HG02623 (cell line): ENCODE data around the gene ELMO1.
A peak's percentile ranks its signal among the peaks of the same experiment; 100 is the strongest.

Source experiments
- ATAC-seq: cut with Tn5 transposase; IDR thresholded peaks from one replicate; pipeline ENCODE4 v1.9.1; 2021; ENCODE audit warnings: moderate library complexity; ENCODE audit not compliant: unreplicated experiment

ELMO1 gene

DNA sequence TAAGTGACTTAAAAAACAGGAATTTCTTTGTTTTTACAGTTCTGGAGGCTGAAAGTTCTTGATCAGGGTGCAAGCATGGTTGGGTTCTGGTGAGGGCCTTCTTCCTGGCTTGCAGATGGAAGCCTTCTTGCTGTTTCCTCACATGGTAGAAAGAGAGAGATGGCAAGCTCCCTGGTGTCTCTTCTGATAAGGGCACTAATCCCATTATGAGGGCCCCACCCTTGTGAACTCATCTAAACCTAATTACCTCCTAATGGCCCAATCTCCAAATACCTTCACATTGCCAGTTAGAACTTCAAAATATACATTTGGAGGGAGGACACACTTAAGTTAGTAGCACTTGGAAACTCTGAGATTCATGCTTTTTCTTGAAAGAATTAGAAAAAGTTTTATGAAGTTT is 410.0 kb downstream of the ELMO1 start:
- ATAC-seq = no peak

- ATAC-seq = no peak
These were observed 411.4 kb downstream of the ELMO1 start for GRCh38 chr7:37037286-37037685.

DNA sequence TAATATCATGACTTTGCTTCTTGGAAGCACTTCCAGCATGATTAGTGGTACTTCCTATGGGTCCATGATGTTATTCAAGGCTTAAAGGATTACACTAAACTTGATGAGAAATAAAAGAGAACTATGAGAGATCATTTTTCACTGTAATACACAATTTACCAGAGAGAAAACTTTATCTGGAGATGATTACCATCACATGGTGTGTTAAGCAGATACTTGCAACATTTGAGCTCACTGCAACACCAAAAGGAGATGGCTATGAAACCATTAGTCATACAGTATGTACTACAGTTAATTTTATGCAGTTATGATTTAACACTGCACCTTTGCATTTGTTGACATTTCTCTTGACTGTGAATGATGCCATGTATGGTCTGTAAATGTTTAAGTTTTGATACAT is 413.0 kb downstream of the ELMO1 start:
- no peak for ATAC-seq

- ATAC-seq = no peak
These were observed 415.5 kb downstream of the ELMO1 start for GRCh38 chr7:37033141-37033540.

DNA sequence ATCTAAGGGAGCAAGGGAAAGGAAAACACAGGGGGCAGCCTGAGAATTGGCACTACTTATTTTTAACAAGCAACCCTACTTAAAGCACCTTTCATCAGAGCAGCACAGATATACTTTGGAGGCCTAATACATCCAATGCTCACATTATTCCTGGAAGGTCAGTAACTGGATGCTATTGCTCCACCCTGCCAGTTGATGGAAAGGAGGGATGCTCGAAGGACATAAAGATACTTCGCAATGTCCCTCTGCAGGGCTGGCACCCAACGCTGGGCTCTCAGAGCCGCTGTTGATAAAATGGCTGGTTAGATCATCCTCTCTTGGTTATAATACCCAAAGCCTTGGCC is 416.4 kb downstream of the ELMO1 start:
- no peak for ATAC-seq

DNA sequence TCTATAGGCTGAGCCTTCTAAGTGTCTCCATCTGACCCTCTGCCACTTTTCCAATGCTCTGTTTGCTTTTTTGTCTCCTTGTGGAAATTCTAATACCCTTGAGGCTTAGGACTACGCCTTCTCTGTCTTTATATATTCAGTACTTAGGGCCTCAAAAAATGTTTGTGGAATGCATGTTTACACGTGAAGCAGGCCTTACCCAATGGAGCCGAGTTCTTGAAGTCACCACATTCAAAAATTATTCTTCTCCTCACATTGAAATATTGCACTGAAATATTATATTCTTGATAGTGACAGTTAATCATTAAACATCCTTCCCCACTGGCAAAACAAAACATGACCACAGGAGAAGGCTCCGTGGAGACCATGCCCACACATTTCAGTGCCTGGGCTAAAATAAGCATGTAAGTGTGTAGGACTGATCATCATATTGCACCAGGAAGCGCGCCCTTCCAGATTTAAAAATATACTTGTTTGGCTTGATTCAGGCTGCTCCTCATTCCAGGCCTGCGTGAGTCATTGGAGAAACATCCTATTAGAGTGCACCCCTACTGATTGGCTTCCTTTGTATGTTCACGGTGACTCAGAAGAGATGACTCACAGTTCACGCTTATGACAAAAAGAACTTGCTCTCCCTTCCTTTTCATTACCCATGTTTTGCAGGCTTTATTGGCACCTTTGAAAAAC is 416.9 kb downstream of the ELMO1 start:
- no peak for ATAC-seq

DNA sequence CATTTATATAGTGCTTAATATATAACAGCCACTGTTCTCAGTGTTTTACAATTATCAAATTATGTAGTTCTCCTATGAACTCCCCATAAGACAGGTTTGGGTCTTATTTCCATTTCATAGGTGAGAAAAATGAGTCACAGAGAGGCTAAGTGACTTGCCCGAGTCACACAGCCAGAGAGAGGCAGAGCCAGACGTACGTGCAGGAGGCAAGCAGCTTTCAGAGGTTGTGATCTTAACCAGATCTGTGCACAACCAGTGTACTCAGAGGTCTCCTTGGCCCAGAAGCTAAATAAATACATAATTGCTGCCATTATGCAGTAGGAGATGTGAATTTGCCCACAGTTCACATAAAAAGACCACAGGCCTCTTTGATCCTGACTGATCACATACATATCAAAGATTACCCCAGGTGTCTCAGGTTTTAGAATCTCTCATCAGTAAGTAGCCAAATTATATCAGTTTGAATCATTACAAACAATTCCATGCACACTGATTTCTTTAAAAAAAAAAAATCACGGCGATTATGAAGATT is 419.7 kb downstream of the ELMO1 start:
- ATAC-seq = no peak

GRCh38 chr7:37027557-37028341 is 420.9 kb downstream of the ELMO1 start:
- ATAC-seq = no peak

- no peak for ATAC-seq
These were observed 421.6 kb downstream of the ELMO1 start for GRCh38 chr7:37027104-37027503.

DNA sequence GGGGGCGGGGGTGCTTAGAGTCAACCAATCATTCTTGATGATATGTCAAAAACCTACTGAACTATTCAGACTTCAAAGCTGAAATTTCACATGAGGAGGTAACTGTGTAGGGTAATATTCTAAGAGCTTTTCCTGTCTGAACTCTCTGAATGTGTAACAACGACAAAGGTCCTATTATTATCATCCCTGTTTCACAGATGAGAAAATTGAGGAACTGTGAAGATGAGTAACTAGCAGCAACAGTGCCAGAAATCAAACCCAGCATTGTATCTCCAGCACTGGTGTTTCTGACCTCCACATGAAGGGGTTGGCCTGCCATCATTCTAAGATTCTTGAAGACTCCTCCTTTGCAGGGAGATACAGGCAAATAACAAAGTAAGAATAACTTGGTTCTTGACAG is 429.7 kb downstream of the ELMO1 start:
- ATAC-seq = peak; percentile 58

GRCh38 chr7:37016064-37016878 is 432.4 kb downstream of the ELMO1 start:
- no peak for ATAC-seq

- no peak for ATAC-seq
These were observed 433.2 kb downstream of the ELMO1 start for GRCh38 chr7:37015353-37016034.

GRCh38 chr7:37013771-37014170 is 434.9 kb downstream of the ELMO1 start:
- ATAC-seq = no peak

DNA sequence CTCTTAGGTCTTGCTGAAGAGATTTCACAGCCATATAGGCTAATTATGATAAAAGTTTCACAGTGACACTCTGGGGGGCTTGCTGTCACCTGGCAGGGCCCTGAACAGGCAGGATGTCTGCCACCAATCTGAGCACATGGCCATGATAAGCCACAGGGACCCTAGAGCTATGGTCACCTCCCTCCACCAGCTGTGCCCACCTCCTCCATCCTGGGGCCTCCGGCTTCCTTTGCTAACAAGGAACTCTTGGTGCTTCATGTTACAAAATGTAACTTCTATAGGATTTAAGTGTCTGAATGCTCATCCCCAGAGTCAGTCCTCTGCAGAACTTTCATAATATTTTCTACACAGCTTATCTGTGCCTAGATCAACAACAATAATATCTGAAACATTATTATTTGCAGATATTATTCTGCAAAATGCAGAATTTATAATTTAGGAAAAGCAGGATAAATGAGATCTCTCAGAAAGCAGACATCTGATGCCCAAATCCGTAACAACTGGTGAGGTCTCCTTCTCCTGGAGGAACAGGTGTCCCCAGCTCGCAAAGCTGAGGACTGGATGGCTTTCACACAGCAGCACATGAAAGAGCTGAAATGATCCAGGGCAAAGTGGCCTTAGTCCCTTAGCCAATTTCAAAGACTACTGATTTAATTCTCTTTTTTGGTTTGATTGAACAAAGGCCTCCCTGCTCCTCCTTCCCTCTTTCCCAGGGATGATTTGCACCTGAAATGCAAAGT is 437.3 kb downstream of the ELMO1 start:
- no peak for ATAC-seq

DNA sequence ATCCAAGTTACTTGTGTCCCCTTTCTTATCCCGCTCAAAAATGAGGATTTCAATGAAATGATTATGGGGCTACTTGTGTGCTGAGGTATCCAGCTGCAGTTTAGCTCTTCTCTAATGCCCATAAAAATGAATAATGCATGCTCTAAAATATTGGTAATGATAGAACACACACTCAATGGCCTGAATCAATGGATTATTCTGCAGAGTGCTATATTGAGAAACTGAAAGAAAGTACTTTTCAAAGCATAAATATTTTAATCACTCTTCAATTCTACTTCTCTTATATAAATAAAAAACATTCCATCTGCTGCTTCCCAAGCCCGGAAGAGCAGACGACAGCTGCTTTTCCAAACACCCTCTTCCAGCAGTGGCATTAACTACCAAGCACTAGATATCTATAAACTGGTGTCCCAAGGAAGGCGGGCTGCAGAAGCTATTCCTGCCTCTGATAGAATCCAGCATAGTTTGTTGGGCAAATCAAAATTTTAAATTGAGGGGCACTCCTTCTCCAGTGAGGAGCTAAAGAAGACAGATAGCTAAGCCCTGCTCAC is 439.5 kb downstream of the ELMO1 start:
- ATAC-seq = no peak

DNA sequence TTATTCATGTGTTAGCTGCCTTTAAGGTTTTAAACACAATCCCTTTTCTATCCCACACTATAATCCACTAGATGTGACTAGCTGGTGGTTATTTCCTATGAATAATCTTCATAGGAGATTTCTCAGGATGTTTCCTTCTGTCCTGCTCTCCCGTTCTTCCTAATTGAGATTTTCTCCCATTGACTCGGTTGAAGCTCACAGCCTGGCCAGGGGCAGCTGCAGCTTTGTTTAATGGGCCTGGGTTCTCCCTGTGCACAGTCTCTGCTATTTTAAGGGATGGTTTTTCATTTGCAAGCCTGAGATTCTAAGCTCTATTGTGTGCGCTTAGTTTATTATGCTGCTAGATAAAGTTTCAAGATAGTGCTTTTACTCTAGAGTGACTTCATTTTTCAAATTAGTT is 441.0 kb downstream of the ELMO1 start:
- no peak for ATAC-seq

DNA sequence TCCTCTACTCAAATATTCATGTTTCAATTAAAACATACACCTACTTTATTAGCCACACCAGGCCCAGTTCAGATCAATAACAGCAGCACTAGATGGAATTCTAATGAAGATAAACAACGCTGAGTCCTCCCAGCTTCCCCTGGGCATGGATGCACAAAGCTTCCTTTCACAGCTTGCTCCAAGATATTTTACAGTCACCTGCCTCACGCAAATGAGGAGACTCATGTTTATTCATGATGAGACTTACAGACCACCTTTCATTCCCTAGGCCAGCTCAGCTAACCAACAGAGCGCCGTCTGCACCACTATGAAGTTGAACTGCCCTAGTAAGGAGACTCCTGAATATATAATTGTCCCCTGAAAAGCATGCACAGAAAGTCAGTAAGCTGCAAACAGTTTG is 441.4 kb downstream of the ELMO1 start:
- no peak for ATAC-seq

DNA sequence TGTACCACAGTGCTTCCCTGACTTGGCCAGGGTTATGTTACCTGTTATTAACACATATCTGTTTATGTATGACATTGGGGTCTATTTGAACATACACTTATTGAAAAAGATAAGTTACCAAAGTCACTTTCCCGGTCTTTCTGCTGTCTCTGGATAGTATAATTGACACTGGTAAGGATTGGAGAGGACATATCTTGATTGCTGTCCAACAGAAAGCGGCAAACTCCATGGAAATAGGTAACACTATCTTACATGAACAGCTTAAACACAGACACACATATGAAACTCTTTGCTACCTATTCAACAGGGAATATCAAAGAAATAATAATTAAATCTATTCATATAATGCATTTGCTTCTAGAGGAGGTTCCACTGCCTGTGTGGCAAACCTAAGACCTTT is 441.9 kb downstream of the ELMO1 start:
- no peak for ATAC-seq

DNA sequence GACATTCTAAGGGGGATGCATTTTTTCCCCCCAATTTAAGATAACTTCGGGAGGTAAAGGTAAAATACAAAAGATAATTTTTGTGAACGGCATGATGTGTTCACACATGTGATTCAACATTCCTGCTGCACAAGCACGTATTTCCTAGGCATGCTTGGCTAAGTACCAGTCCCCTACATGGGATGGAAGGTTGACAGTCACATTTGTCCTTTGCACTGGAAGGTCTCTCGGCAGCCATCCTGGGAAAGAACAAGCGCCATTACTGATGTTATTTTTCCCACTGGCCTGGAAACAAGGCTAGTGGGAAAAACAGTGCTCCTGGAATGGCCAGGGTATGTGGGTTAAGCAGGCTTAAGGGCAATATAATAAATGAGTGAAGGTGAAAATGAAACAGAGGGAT is 448.2 kb downstream of the ELMO1 start:
- no peak for ATAC-seq
